Amniotic stem cell (primary cell): ENCODE data around the gene VSTM2A.
"Not testable (repeated sequence)": the region's sequence is repeated elsewhere in the genome, so short reads cannot be mapped to it uniquely, and the experiment has no call there.

ENCODE experiments used
- DNase-seq: peaks from one replicate; lab custom pipeline; 2025; lab: John Stamatoyannopoulos, UW

Gene VSTM2A

GRCh38 chr7:54541669-54542625, at the start of gene VSTM2A:
Gene VSTM2A, plus strand, starts transcription at chr7:54542375. Its CDS starts 356 bp downstream, at chr7:54542731.
- no peak for DNase-seq

DNA sequence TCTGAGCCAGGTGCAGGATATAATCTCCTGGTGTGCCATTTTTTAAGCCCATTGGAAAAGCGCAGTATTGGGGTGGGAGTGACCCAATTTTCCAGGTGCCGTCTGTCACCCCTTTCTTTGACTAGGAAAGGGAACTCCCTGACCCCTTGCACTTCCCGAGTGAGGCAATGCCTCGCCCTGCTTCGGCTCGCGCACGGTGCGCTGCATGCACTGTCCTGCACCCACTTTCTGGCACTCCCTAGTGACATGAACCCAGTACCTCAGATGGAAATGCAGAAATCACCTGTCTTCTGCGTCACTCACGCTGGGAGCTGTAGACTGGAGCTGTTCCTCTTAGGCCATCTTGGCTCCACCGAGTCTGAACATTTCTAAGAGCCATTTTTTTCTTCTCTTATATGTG, 37.6 kb upstream of the VSTM2A start:
- not testable (repeated sequence) for DNase-seq

GRCh38 chr7:54529568-54529967, 12.6 kb upstream of the VSTM2A start:
- DNase-seq = no peak

- DNase-seq = no peak
These were observed 4.1 kb upstream of the VSTM2A start for GRCh38 chr7:54538122-54538521.

GRCh38 chr7:54543051-54543488, 895 bp downstream of the VSTM2A start:
- DNase-seq = no peak

- DNase-seq = no peak
These were observed 2.0 kb downstream of the VSTM2A start for GRCh38 chr7:54544149-54544526.

DNA sequence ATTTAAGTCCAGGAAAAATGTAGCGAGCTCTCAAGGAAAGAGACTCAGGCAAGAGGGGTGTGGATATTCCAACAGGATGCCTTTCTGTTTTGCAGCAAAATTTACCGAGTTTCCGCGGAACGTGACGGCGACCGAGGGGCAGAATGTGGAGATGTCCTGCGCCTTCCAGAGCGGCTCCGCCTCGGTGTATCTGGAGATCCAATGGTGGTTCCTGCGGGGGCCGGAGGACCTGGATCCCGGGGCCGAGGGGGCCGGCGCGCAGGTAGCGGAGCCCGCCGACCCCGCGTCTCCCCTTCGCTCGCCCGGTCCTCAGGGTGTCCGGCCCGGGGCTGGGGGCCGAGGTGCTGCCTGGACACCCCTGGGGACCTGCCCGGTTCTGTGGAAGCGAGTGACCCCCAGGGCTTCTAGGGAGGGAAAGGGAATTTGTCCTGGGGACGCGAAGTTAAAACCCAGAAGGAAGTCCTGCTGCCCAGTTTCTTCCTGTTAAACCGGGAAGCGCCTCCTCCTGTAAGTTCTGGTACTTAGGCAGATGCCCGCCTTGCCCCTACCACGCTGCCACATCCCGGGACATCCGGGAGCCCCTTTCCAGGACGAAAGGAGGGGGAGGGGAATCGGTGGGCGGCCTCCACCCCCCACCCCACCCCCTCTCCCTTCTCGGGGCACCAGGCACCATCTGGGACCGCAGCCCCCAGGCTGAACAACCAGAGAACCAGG, 2.5 kb downstream of the VSTM2A start:
- no peak for DNase-seq

DNA sequence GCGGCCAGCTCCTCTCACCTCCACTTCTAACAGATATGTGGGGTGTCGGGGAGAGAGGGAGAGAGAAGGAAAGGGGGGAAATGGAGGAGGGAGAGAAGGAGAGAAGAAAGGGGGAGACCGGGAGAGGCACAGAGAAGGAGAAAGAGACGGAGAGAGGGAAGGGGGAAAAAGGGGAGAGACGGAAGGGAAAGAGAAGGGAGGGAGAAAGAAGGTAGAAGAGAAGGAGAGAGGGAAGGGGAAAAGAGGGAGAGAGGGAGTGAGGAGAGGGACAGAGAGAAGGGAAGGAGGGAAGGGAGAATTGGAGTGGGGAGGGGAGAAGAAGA, 3.0 kb downstream of the VSTM2A start:
- no peak for DNase-seq

GRCh38 chr7:54546081-54546985, 4.2 kb downstream of the VSTM2A start:
- DNase-seq = no peak

GRCh38 chr7:54546986-54547314, 4.8 kb downstream of the VSTM2A start:
- no peak for DNase-seq

GRCh38 chr7:54550471-54550870, 8.3 kb downstream of the VSTM2A start:
- DNase-seq = no peak

- no peak for DNase-seq
These were observed 13.9 kb downstream of the VSTM2A start for GRCh38 chr7:54556121-54556520.

- no peak for DNase-seq
These were observed 17.2 kb downstream of the VSTM2A start for GRCh38 chr7:54559401-54559800.

DNA sequence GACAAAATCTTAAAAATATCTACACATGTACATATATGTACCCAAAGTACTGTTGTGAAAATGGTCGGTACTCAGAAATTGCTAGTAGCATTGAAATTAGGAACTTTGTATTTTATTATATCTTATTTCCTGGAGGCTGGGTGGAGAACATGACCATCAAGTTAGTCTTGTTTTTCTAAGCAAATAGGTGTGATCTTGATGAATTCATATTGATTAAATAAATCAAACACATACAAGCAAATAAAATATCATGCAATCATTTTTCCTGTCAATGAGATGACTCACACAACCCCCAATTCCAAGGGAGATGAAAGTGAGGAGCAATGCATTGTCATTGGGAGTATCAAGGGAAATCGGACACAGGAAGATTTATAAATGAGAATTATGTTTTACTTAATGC, 18.0 kb downstream of the VSTM2A start:
- no peak for DNase-seq

- DNase-seq = no peak
These were observed 18.5 kb downstream of the VSTM2A start for GRCh38 chr7:54560723-54561122.

DNA sequence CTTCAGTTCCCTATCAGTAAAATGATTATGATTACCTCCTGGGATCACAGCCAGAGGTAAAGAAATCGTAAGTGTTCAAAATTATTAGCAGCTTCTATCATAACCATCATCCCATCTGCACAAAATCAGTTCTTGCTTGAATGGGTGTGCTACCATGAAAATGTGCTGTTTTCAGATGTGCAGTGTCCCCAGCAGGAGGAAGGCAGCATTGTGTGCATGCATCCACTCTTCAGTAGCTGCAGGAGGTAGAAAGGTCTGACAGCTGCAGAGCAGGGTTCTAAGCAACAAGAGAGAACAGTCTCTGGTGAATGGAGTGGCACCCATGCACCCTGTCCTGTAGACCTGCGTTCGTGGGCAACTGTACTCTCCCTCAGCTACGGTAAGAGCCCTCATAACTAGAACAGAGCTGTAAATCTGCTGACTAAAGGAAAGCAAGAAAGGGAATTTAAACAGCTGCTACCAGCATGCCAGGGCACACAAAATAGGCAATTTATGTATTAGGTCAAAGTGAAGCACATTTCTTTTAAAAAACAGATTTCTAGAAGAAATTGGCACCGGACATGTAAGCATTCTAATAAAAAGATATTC, 21.2 kb downstream of the VSTM2A start:
- DNase-seq = no peak

DNA sequence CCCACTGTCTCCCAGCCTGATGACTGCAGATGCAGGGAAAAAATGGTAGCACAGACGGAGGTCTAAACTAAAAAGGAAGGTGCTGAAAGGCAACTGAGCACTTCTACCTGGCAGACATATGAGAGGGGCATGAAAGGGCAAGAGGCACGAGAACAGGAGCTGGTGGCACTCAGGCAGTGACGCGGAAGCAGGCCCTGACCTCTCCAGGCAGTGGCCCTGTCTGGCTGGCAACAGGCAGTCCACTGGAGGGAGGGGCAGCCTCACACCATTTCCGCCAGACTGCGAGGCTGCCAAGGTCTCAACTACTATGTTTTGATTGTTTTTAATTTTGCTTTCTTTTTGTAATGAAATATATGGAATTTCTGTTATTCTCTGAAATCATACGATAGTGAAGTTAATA, 23.3 kb downstream of the VSTM2A start:
- no peak for DNase-seq

- no peak for DNase-seq
These were observed 39.3 kb downstream of the VSTM2A start for GRCh38 chr7:54581511-54581910.

- DNase-seq = no peak
These were observed 49.5 kb downstream of the VSTM2A start for GRCh38 chr7:54591404-54592386.

DNA sequence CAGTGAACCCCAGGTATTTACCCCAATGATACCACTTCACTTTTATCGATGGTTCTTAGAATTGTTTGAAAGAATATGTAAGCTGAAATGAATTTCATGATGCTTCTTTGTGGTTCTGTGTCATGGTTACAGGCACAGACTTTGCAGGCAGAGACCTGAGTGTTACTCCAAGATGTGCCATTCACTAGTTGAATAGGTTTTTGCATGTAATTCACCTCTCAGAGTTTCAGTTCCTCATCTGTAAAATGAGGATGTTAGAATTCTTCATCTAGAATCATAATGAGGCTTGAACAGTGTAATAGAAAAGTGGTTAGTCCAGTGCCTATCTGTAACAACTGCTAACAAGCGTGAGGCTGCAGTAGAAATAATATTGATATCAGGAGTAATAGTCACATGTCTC, 54.6 kb downstream of the VSTM2A start:
- no peak for DNase-seq

DNA sequence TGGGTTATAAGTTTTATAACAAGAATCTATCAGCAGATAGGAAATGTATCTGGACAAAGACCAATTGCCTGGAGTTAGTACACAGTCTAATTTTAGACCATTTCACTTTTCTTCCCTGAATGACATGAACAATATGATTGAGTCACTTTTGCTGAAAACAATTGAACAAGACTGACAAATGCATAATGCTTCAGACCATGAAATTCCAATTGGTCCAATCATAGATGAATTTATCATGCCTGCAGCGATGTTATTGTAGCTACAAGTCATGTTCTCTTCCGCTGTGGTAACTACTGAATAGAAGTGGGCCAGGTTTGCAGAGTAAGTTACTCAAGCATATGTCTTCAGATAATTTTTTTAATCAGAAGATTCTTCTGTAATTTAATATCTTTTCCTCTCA, 73.4 kb downstream of the VSTM2A start:
- DNase-seq = no peak
